GM10248 (cell line): ENCODE data around the gene LHFPL3.

ENCODE experiments used
- CTCF ChIA-PET: fragments of 300-600 bp; sonication (Branson Sonifier 250); formaldehyde crosslinking; extraction: SDS; loops from one replicate; lab custom pipeline; 2021; ENCODE audit warnings: antibody characterized with exemption; lab: Yijun Ruan, JAX
- POLR2A ChIA-PET: fragments of 350-650 bp; sonication (Branson Sonifier 250); formaldehyde crosslinking; extraction: SDS; loops from one replicate; lab custom pipeline; 2020; ENCODE audit warnings: antibody characterized with exemption; lab: Yijun Ruan, JAX
- DNase-seq: peaks from one replicate; pipeline ENCODE4 v3.0.0; 2012; ENCODE audit errors: extremely low spot score
- TF ChIP-seq, protein P1 (sequence below): IDR thresholded peaks from 2 replicates; pipeline ENCODE4 v1.5.1; 2012; ENCODE audit warnings: mild to moderate bottlenecking, low read depth; ENCODE audit errors: extremely low read depth, missing control alignments, control extremely low read depth

The LHFPL3 gene

DNA sequence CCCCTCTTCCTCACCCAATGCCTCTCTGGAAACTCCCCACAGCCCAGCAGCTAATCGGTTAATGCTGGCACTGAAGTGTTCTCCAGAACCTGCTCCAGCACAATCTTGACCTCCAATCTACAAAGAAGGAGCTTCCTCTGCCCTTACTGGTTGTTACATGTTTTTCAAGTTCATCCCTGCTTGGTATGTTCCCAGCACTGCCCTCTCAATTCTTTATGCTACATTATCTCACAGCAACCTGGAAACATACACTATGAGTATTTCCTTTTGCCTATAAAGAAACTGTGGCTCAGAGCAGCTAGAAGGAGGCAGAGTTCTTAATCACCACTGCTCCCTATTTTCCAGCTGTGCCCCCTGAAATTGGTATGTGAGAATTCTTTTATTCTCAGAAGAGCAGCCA, 601.5 kb downstream of the LHFPL3 start:
- POLR2A ChIA-PET: no interaction called here
- TF ChIP-seq, protein P1, sequence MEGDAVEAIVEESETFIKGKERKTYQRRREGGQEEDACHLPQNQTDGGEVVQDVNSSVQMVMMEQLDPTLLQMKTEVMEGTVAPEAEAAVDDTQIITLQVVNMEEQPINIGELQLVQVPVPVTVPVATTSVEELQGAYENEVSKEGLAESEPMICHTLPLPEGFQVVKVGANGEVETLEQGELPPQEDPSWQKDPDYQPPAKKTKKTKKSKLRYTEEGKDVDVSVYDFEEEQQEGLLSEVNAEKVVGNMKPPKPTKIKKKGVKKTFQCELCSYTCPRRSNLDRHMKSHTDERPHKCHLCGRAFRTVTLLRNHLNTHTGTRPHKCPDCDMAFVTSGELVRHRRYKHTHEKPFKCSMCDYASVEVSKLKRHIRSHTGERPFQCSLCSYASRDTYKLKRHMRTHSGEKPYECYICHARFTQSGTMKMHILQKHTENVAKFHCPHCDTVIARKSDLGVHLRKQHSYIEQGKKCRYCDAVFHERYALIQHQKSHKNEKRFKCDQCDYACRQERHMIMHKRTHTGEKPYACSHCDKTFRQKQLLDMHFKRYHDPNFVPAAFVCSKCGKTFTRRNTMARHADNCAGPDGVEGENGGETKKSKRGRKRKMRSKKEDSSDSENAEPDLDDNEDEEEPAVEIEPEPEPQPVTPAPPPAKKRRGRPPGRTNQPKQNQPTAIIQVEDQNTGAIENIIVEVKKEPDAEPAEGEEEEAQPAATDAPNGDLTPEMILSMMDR: no peak
- CTCF ChIA-PET: interaction anchor here (1.4 to 2.2 kb wide), 4 partner anchors 10 to 51 kb away, joined by 3 to 17 read pairs (median 8); no protein-coding TSS in a partner anchor
- DNase-seq: no peak

DNA sequence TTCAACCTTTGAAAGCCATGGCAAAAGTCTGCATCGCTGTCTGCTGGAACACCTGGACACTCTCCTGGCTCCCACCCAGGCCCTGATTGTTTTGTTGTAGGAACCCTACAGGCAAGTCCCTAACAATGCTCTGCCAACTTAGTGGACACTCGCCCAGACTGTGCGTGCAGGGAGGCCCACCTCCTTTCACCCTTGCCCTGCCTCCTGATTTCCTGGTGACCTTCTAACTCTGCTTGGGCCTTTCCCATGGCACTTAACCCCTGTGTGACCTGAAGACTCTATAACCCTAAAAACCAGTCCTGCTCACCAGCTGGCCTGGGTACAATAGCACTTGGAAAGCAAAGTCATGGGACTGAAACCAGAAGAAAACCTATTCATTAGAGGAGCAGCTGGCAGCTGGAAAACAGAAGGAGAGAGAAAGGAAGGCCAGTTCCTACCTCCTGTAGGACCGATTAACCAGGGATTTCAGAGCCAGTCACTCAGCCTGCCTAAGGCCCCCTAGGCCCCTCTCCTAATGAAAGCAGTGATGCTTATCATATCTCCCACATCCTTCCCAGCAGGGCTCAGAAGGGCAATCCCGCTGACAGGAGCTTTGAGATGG, 602.9 kb downstream of the LHFPL3 start:
- ChIA-PET CTCF (interaction anchor here (0.8 to 2.2 kb wide), 3 partner anchors 8 to 47 kb away, joined by 3 to 11 read pairs (median 5); no protein-coding TSS in a partner anchor), POLR2A (interaction anchor here (1.6 kb wide), 1 partner anchor 10 kb away, joined by 4 read pairs; no protein-coding TSS in a partner anchor)
- DNase-seq: no peak
- TF ChIP-seq, protein P1: no peak

DNA sequence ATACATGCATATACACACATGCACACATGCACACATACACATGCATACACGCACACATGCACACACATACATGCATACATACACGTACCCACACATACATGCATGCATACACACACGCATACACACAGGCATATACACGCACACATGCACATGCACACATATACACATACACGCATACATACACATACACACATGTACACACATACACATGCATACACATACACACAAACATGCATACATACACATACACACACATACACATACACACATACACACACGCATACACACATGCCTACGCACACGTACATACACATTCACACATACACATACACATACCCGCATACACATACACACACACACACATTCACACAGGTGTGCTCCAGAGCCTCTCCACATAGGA, 604.6 kb downstream of the LHFPL3 start:
- TF ChIP-seq, protein P1: no peak
- DNase-seq: no peak
- POLR2A ChIA-PET: interaction anchor here (1.6 kb wide), 1 partner anchor 8 kb away, joined by 4 read pairs; no protein-coding TSS in a partner anchor
- CTCF ChIA-PET: interaction anchor here (1.0 to 1.3 kb wide), 2 partner anchors 9 to 14 kb away, joined by 3 to 4 read pairs; no protein-coding TSS in a partner anchor

DNA sequence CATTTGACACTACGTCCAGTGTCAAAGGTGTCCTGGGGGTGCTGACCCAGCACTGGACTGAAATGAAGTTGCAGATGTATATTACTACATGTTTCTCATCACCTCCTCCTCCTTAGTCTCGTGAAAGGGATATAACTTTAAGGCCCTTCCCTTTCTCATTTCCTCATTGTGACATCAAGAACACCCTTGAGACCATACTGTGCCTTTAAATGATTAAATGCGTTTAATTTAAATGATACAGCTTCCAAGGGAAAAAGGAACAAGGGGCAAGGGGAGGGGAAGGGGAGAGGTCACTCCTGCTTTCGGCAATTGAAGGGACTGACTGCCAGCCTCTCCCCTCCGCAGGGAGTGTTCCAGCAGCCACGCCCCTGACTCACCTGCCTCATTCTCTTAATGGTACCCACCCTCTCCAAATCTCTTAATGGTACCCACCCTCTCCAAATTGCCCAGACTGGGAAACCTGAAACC, 605.2 kb downstream of the LHFPL3 start:
- ChIA-PET CTCF (interaction anchor here (1.3 kb wide), 1 partner anchor 10 kb away, joined by 3 read pairs; no protein-coding TSS in a partner anchor), POLR2A (no interaction called here)
- TF ChIP-seq, protein P1: no peak
- no peak for DNase-seq

DNA sequence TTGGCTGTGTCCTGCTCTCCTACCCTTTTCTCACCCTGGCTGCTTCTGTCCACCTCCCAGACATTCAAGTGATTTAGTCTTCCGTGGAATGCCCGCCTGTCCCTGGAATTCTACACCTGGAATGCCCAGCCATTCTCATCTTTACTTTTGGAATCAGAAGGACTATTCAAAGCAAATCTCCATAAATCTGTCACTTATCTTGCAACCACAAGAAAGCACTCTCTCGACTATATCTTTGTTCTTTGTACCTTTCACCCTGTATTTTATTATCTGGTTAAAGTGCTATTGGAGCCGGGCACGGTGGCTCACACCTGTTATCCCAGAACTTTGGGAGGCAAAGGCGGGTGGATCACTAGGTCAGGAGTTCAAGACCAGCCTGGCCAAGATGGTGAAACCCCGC, 606.3 kb downstream of the LHFPL3 start:
- TF ChIP-seq, protein P1: no peak
- no peak for DNase-seq
- CTCF ChIA-PET: no interaction called here
- POLR2A ChIA-PET: no interaction called here

DNA sequence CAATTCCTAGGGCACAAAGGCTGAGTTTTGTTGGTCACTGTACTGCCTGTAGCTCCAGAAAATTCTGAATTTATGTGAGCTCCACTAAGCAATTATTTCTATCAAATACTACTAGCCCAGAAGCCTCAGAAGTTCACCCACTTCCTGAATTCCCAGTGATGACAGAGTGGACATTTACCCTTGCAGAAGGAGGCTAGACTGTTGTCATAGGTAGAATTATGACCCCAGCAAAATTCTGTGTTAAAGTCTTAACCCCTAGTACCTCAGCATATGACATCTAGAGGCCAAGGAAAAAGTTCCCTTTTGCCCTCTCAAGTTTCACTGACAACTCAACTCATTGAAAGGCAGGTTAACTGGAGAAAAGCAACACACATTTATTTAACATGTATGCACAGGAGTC, 606.9 kb downstream of the LHFPL3 start:
- ChIA-PET POLR2A (no interaction called here), CTCF (no interaction called here)
- TF ChIP-seq, protein P1: no peak
- DNase-seq: no peak
